Kidney (tissue), 14 donors: Measurements from ENCODE around the gene DEAF1. TPM values are rescaled to one million over a fixed set of nuclear protein-coding genes. Genes with fewer than 3 reads are reported as not detected.

ENCODE experiments used
- DNase-seq, 5 donors: peaks; one replicate each; pipeline ENCODE4 v3.0.0-alpha.2; 2013 to 2020
- FAIRE-seq: peaks from 2 replicates; lab custom pipeline; 2012; peaks lifted over from hg19 to GRCh38; lab: Jason Lieb, UNC
- H3K27ac ChIP-seq, 2 donors: one replicate each; pipeline ENCODE4 v1.7.0; 2013; ENCODE audit warnings: low read depth in 2 of 2, low read length in 2 of 2, inconsistent platforms in 1 of 2
- H3K27me3 ChIP-seq: one replicate; pipeline ENCODE4 v1.7.1; 2013; ENCODE audit warnings: low read length, inconsistent platforms; ENCODE audit not compliant: control insufficient read depth, insufficient read depth
- H3K36me3 ChIP-seq, 3 donors: one replicate each; pipeline versions ENCODE4 v1.7.0 to v1.7.1; 2013; ENCODE audit warnings: low read length in 3 of 3, control low read depth in 1 of 3, inconsistent platforms in 1 of 3; ENCODE audit not compliant: insufficient read depth in 3 of 3, control insufficient read depth in 2 of 3
- H3K4me1 ChIP-seq, 3 donors: one replicate each; pipeline versions ENCODE4 v1.7.0 to v1.7.1; 2013; ENCODE audit warnings: low read length in 3 of 3, inconsistent platforms in 1 of 3, low read depth in 1 of 3; ENCODE audit not compliant: control insufficient read depth in 2 of 3, insufficient read depth in 2 of 3
- H3K4me3 ChIP-seq, 3 donors: one replicate each; pipeline versions ENCODE4 v1.7.0 to v1.8.1; 2013; ENCODE audit warnings: low read length in 3 of 3, control low read depth in 1 of 3, inconsistent platforms in 1 of 3
- H3K9ac ChIP-seq, 3 donors: one replicate each; pipeline versions ENCODE4 v1.7.0 to v1.7.1; 2013; ENCODE audit warnings: low read length in 3 of 3, control low read depth in 1 of 3, inconsistent platforms in 1 of 3
- H3K9me3 ChIP-seq, 3 donors: one replicate each; pipeline versions ENCODE4 v1.7.0 to v1.7.1; 2013; ENCODE audit warnings: low read length in 3 of 3, control low read depth in 1 of 3, inconsistent platforms in 1 of 3; ENCODE audit not compliant: control insufficient read depth in 2 of 3, insufficient read depth in 1 of 3
- CTCF ChIP-seq: IDR thresholded peaks from 3 replicates; pipeline ENCODE4 v1.5.1; 2012; ENCODE audit warnings: mild to moderate bottlenecking, moderate library complexity, borderline replicate concordance; ENCODE audit not compliant: insufficient read depth; ENCODE audit errors: extremely low read depth
- intact Hi-C: fragments of 100-400 bp; cut with DNase I; formaldehyde crosslinking; loops from one replicate; pipeline ENCODE4 v1.11.1; 2022
- polyA plus RNA-seq: library from polyadenylated mRNA; stranded (reverse); fragments of 350-450 nt; fragmentation: Illumina TruSeq; extraction: RNeasy Lipid Tissue Mini Kit (QIAGEN cat#74804); gene quantifications from one replicate; pipeline ENCODE4 v1.2.3, GENCODE V29; 2014; ENCODE audit warnings: low read depth, low replicate concordance; ENCODE audit not compliant: insufficient read depth
- total RNA-seq: library from RNA; stranded (reverse); fragmentation: NEBNext Ultra II Directional; extraction: Animal tissue kit (Norgen Biotek cat#: 25700); gene quantifications from one replicate; pipeline ENCODE4 v1.2.1, GENCODE V29; 2021
- donor health status: control.
- donor health status: control.
- donor health status: control.
- donor health status: control.
- donor health status: control.
- donor health status: DM: yes; HTN: yes; CAD: no.
- donor health status: Normal renal cell carcinoma (clear cell type).

Gene DEAF1
- total and polyA plus RNA-seq, 2 donors from 2014 or later = 30.2 to 54.5 TPM

- Histone ChIP-seq H3K9me3 (no peaks in the 10 kb centered on the region), H3K36me3 (peaks cover 0 to 13% (median 0%) of the 10 kb centered on the region in 3 donors), H3K4me3 (no peak overlapping the region), H3K27me3 (no peaks in the 10 kb centered on the region), H3K27ac (peak overlapping the region in 1 of 2 donors; percentile 22), H3K4me1 (peaks cover 0 to 6% (median 0%) of the 10 kb centered on the region in 3 donors), H3K9ac (no peak overlapping the region)
- intact Hi-C loops = loop anchor here (10.0 kb wide), 1 partner anchor 168 kb away; no protein-coding TSS in a partner anchor
- peak in 1 of 5 donors; percentile 49 for DNase-seq
- FAIRE-seq = no peak
- no peak for TF ChIP-seq CTCF
Observed at GRCh38 chr11:722346-722811, 27.4 kb upstream of the DEAF1 start.

- H3K27me3 ChIP-seq = no peaks in the 10 kb centered on the region
- intact Hi-C loops = loop anchor here (10.0 kb wide), 1 partner anchor 167 kb away; no protein-coding TSS in a partner anchor
- FAIRE-seq = no peak
Observed at GRCh38 chr11:721741-722345, 26.8 kb upstream of the DEAF1 start.

GRCh38 chr11:721247-721740, 26.3 kb upstream of the DEAF1 start:
- peak in 1 of 5 donors; percentile 77 for DNase-seq
- no peak overlapping the region for H3K9ac ChIP-seq

More at GRCh38 chr11:721741-722345, 26.8 kb upstream of the DEAF1 start:
- H3K36me3 ChIP-seq = peaks cover 0 to 16% (median 0%) of the 10 kb centered on the region in 3 donors
- TF ChIP-seq CTCF = no peak
- H3K9ac ChIP-seq = no peak overlapping the region
- no peak overlapping the region for H3K4me3 ChIP-seq
- H3K9me3 ChIP-seq = no peaks in the 10 kb centered on the region
- no peak overlapping the region for H3K27ac ChIP-seq
- peaks cover 0 to 6% (median 0%) of the 10 kb centered on the region in 3 donors for H3K4me1 ChIP-seq
- DNase-seq = peak in 1 of 5 donors; percentile 70

More at GRCh38 chr11:721247-721740, 26.3 kb upstream of the DEAF1 start:
- FAIRE-seq = no peak
- intact Hi-C loops = loop anchor here (10.0 kb wide), 1 partner anchor 166 kb away; no protein-coding TSS in a partner anchor
- Histone ChIP-seq H3K4me3 (no peak overlapping the region), H3K27me3 (no peaks in the 10 kb centered on the region), H3K9me3 (no peaks in the 10 kb centered on the region), H3K27ac (no peak overlapping the region), H3K36me3 (peaks cover 0 to 16% (median 0%) of the 10 kb centered on the region in 3 donors), H3K4me1 (peaks cover 0 to 6% (median 4%) of the 10 kb centered on the region in 3 donors)
- TF ChIP-seq CTCF = no peak
